NCI-H82 treated with DMSO at 0.1 percent for 48 hours (cell line): ENCODE data around the gene FAM181B.

Experiments
- DNase-seq: peaks from one replicate; lab custom pipeline; 2025; ENCODE audit not compliant: unreplicated experiment; lab: John Stamatoyannopoulos, UW

The FAM181B gene, protein sequence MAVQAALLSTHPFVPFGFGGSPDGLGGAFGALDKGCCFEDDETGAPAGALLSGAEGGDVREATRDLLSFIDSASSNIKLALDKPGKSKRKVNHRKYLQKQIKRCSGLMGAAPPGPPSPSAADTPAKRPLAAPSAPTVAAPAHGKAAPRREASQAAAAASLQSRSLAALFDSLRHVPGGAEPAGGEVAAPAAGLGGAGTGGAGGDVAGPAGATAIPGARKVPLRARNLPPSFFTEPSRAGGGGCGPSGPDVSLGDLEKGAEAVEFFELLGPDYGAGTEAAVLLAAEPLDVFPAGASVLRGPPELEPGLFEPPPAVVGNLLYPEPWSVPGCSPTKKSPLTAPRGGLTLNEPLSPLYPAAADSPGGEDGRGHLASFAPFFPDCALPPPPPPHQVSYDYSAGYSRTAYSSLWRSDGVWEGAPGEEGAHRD

GRCh38 chr11:82733444-82734119 is at the start of gene FAM181B:
FAM181B (minus strand) TSS chr11:82733864; CDS start chr11:82733729, 135 bp downstream.
- peak; percentile 10 for DNase-seq

- DNase-seq, result no peak
Measured at GRCh38 chr11:82782825-82783374, 49.2 kb upstream of the FAM181B start.

- DNase-seq, result no peak
Measured at GRCh38 chr11:82778776-82779175, 45.1 kb upstream of the FAM181B start.

DNA sequence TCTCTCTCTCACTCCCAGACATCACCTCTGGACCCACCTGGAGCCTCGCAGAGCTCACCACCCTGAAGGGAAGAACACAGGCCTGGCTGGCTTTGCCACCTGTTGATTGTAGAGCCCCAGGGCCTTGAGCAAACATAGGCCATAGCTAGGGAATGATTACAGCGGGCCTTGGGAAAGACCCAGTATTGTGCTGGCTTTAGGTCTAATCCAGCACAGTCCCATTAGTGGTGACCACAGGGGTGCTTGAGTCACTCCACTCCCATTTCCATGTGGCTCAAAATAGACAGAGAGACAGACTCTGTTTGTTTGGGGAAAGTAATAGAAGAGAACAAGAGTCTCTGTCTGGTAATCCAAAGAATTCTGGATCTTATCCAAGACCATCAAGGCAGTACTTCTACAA is 42.7 kb upstream of the FAM181B start:
- no peak for DNase-seq

- peak; percentile 1 for DNase-seq
Measured at GRCh38 chr11:82775736-82776346, 42.2 kb upstream of the FAM181B start.

DNA sequence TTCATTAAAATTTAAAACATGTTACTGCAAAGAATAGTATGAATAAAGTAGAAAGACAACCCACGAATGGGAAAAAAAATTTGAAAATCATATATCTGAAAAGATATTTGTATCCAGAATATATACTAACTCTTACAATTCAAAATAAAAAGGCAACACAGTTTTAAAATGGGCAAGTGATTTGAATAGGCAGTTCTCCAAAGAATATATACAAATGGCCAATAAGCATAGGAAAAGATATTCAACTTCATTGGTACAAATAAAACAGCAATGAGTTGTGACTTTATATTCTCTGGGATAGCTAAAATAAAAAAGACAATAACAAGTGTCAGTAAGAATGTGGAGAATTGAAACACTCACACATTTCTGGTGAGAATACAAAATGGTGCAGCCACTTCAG is 41.6 kb upstream of the FAM181B start:
- DNase-seq, result no peak

DNA sequence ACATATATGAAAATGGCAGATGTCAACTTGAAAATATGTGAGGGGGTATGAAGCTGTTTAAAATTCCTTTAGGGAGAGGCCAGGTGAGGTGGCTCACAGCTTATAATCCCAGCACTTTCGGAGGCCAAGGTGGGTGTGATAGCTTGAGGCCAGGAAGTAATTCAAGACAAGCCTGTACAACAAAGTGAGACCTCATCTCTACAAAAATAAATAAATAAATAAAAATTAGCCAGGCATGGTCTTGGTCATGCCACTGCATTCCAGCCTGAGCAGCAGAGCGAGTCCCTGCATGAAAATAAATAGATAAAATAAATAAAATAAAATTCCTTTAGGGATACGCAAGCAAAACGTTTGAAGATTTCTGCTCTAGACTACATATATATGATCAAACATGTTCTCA is 38.1 kb upstream of the FAM181B start:
- no peak for DNase-seq

GRCh38 chr11:82767123-82767522 is 33.5 kb upstream of the FAM181B start:
- DNase-seq, result no peak

DNA sequence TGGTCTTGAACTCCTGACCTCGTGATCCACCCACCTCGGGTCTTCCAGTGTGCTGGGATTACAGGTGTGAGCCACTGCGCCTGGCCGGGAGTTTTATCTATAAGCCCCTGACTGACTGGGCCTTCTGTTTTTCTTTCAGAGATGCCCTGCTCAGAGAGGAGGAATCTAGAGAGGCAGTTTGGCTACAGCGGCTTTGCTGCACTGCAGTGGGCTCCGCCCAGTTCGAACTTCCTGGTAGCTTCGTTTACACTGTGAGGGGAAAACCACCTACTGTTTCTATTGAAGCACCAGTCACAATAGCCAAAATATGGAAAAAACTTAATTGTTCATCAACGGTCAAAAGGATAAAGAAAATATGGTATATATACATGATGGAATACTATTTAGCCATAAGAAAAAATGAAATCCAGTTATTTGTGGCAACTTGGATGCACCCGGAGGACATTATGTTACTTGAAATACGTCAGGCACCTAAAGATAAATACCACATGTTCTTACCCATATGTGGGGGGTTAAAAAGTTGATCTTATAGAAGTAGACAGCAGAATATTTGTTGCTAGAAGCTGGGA is 31.9 kb upstream of the FAM181B start:
- DNase-seq, result no peak

GRCh38 chr11:82763167-82763566 is 29.5 kb upstream of the FAM181B start:
- no peak for DNase-seq

DNA sequence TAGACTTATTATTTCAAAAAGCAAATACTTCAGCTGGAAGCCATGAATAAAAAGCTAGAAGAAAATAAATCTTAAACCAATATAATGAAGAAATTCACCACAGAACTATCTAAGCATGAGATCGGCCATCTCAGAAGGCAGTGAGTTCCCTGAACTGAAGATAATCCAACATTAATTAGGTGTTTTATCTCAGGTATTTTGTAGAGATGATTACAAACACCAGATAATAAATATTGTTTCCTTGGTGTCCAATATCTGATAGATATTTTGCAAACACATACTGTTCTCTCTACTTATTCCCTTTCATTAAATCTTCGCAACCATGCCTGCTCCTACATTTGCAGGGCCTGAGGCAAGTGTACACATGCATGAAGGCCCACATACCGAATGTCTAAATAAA is 26.0 kb upstream of the FAM181B start:
- no peak for DNase-seq

GRCh38 chr11:82757660-82758357 is 24.1 kb upstream of the FAM181B start:
- no peak for DNase-seq

DNA sequence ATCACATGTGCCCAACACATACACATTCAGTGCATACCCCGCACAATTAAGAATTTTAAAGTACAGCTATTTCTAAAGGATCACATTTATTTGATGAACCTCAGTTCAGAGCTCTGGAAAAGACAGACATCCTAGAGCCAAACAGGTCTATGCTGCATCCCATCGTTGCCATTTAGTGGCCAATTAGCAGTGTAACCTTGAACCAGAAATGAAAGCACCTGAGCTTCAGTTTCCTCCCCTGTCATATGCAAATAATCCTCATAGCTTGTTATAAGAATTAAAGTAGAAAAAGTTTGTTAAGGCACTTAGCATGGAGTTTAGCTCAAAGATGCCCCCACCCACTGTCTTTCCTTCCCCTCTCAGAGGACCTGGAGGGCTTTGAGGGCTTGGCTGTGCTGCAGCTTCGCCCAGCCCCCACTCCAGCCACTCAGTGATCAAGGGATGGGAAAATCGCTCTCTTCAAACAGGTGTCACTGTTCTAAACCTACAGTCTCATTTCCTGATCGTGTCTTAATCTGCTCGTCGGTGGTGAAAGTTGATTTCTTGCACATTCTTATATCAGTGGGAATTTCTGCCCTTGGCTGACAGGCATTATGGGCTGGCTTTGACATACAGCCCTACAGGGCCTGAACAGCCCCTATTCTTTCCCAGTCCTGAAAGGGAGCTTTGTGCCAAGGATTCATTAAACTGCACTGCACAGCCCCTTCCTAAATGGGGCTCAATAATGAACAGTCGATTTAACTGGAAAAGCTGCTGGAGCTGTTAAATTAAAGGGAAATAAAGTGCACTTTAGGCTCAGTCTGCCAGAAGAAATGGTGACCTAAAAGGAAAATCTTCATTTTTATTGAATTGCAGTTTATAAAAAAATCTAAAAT is 23.3 kb upstream of the FAM181B start:
- no peak for DNase-seq

GRCh38 chr11:82754410-82754809 is 20.7 kb upstream of the FAM181B start:
- no peak for DNase-seq

DNA sequence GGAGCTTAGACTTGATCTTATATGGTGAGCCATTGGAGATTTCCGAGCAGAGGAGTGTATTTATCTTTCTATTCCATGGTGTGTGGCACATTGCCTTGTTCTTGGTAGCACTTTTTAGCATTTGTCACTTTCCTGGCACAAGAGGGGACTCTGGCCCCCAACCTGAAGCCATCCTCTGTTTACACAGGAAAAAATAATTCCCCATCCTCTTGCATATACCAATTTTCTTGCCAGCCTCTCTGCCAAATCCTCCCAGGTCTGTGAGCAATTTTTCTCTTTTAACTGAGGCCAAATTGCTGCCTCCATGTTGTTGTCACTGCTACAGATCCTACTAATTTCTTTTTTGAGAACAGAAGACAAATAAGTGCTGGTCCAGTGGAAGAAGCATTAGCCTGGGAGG is 20.3 kb upstream of the FAM181B start:
- DNase-seq, result no peak

GRCh38 chr11:82752801-82753200 is 19.1 kb upstream of the FAM181B start:
- no peak for DNase-seq

GRCh38 chr11:82750643-82751139 is 17.0 kb upstream of the FAM181B start:
- peak; percentile 90 for DNase-seq

DNA sequence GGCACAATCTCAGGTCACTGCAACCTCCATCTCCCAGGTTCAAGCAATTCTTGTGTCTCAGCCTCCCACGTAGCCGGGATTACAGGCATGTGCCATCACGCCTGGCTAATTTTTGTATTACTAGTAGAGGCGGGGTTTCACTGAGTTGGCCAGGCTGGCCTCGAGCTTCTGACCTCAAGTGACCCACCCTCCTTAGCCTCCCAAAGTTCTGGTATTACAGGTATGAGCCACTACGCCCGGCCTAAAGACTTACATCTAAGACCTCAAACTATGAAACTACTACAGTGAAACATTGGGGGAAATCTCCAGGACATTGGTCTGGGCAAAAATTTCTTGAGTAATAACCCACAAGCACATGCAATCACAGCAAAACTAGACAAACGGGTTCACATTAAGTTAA is 13.8 kb upstream of the FAM181B start:
- no peak for DNase-seq

GRCh38 chr11:82738091-82738490 is 4.4 kb upstream of the FAM181B start:
- no peak for DNase-seq

GRCh38 chr11:82734120-82734479 is 436 bp upstream of the FAM181B start:
- no peak for DNase-seq
